T-helper 2 cell (primary cell): Measurements from ENCODE around the gene ZNF423.

Source experiments
- DNase-seq, 5 experiments: peaks; one replicate each; pipeline versions ENCODE4 v3.0.0 to v3.0.0-alpha.2; 2012 to 2022

ZNF423 gene

GRCh38 chr16:49596068-49596467, 259.8 kb downstream of the ZNF423 start:
- DNase-seq, result peak in 1 of 5 experiments; percentile 3

- DNase-seq, result no peak
Observed at GRCh38 chr16:49594685-49595498, 261.0 kb downstream of the ZNF423 start.

GRCh38 chr16:49594153-49594552, 261.8 kb downstream of the ZNF423 start:
- no peak for DNase-seq

GRCh38 chr16:49593424-49594040, 262.4 kb downstream of the ZNF423 start:
- no peak for DNase-seq

GRCh38 chr16:49592546-49593423, 263.1 kb downstream of the ZNF423 start:
- peak in 1 of 5 experiments; percentile 30 for DNase-seq

- no peak for DNase-seq
Observed at GRCh38 chr16:49590166-49590871, 265.6 kb downstream of the ZNF423 start.

GRCh38 chr16:49589544-49590031, 266.3 kb downstream of the ZNF423 start:
- DNase-seq, result no peak

- no peak for DNase-seq
Observed at GRCh38 chr16:49588729-49589384, 267.1 kb downstream of the ZNF423 start.

GRCh38 chr16:49588026-49588425, 267.9 kb downstream of the ZNF423 start:
- DNase-seq, result no peak

GRCh38 chr16:49587511-49587910, 268.4 kb downstream of the ZNF423 start:
- no peak for DNase-seq

GRCh38 chr16:49586466-49587450, 269.2 kb downstream of the ZNF423 start:
- DNase-seq, result no peak

GRCh38 chr16:49585143-49585832, 270.6 kb downstream of the ZNF423 start:
- no peak for DNase-seq

- no peak for DNase-seq
Observed at GRCh38 chr16:49583911-49584310, 272.0 kb downstream of the ZNF423 start.

GRCh38 chr16:49581630-49582298, 274.1 kb downstream of the ZNF423 start:
- no peak for DNase-seq

- DNase-seq, result no peak
Observed at GRCh38 chr16:49580751-49581303, 275.1 kb downstream of the ZNF423 start.

GRCh38 chr16:49578435-49579024, 277.4 kb downstream of the ZNF423 start:
- DNase-seq, result no peak

GRCh38 chr16:49578018-49578417, 277.9 kb downstream of the ZNF423 start:
- DNase-seq, result no peak

- no peak for DNase-seq
Observed at GRCh38 chr16:49576941-49577340, 279.0 kb downstream of the ZNF423 start.

- DNase-seq, result no peak
Observed at GRCh38 chr16:49576173-49576494, 279.8 kb downstream of the ZNF423 start.
